Endothelial cell of umbilical vein (primary cell): ENCODE measurements around the gene PARD6G.

Source experiments
- CTCF ChIP-seq, 2 donors: IDR thresholded peaks; 1 replicate in 1 of 2; 2 replicates in 1 of 2; pipeline ENCODE4 v1.5.1; 2011; ENCODE audit warnings: low read length in 2 of 2, mild to moderate bottlenecking in 2 of 2, moderate library complexity in 2 of 2, control low read depth in 1 of 2, inconsistent platforms in 1 of 2, low read depth in 1 of 2; ENCODE audit not compliant: insufficient read depth in 1 of 2; ENCODE audit errors: extremely low read depth in 1 of 2
- EZH2 ChIP-seq: IDR thresholded peaks from 2 replicates; pipeline ENCODE4 v1.6.1; 2012; ENCODE audit warnings: borderline replicate concordance, low read depth, mild to moderate bottlenecking, moderate library complexity, low read length, inconsistent platforms; ENCODE audit not compliant: severe bottlenecking
- GATA2 ChIP-seq: IDR thresholded peaks from 2 replicates; pipeline ENCODE4 v1.7.0; 2011; ENCODE audit warnings: low read depth, mild to moderate bottlenecking, moderate library complexity, mixed read lengths, low read length; ENCODE audit not compliant: insufficient read length, insufficient read depth
- JUN ChIP-seq: IDR thresholded peaks from 2 replicates; pipeline ENCODE4 v1.6.1; 2011; ENCODE audit warnings: borderline replicate concordance, low read depth; ENCODE audit not compliant: insufficient read length, insufficient read depth
- MAX ChIP-seq: IDR thresholded peaks from 2 replicates; pipeline ENCODE4 v1.6.1; 2011; ENCODE audit not compliant: insufficient read depth, insufficient read length
- POLR2A ChIP-seq: IDR thresholded peaks from 2 replicates; pipeline ENCODE4 v1.6.1; 2012; ENCODE audit warnings: low read depth, mild to moderate bottlenecking, control low read depth, low read length
- POLR2AphosphoS5 ChIP-seq: IDR thresholded peaks from 2 replicates; pipeline ENCODE4 v1.6.1; 2012; ENCODE audit warnings: low read depth, mild to moderate bottlenecking, control low read depth, low read length, moderate library complexity; ENCODE audit not compliant: insufficient read depth

- TF ChIP-seq POLR2A = no peak
- TF ChIP-seq CTCF (IDR thresholded peaks at IDR 0.05; ENCODE audit: extremely low read depth in 1 of 2, insufficient read depth in 1 of 2, low read depth in 1 of 2, low read length in 2 of 2) = no peak
- no peak for TF ChIP-seq POLR2AphosphoS5
- no peak for TF ChIP-seq EZH2
- no peak for TF ChIP-seq GATA2
- no peak for TF ChIP-seq MAX
- no peak for TF ChIP-seq JUN
These were observed 49.8 kb downstream of the PARD6G start for GRCh38 chr18:80197528-80197927.
